ENCODE results near the gene TUBA3E.
"Not testable (repeated sequence)": the region's sequence is repeated elsewhere in the genome, so short reads cannot be mapped to it uniquely, and the experiment has no call there.

GRCh38 chr2:130157825-130158514 lies 40.3 kb downstream of the TUBA3E start:
- TF ChIP-seq POLR2AphosphoS5, CTCF (IDR thresholded peaks at IDR 0.05): not testable (repeated sequence)
